ENCODE measurements around the gene COL26A1. TPM values are rescaled to one million over a fixed set of nuclear protein-coding genes. Genes with fewer than 3 reads are reported as not detected.

COL26A1 gene
- total RNA-seq, 2 donors from 2014 or later = 0.14 TPM; not detected in 1

GRCh38 chr7:101605611-101606497 lies 243.2 kb downstream of the COL26A1 start:
- ATAC-seq (ENCODE audit: insufficient number of reproducible peaks, low FRiP score, low read depth) = no peak
- DNase-seq (ENCODE audit: low spot score) = no peak
- H3K36me3 ChIP-seq = no peaks in the 10 kb centered on the region
- H3K9me3 ChIP-seq = no peaks in the 10 kb centered on the region
- no peak for TF ChIP-seq CTCF (IDR thresholded peaks at IDR 0.05)
- peaks cover 4 to 12% of the 10 kb centered on the region in 2 donors for H3K4me1 ChIP-seq (ENCODE audit: control insufficient read depth in 1 of 2, low read depth in 2 of 2)
- no peak overlapping the region for H3K4me3 ChIP-seq
- no peaks in the 10 kb centered on the region for H3K27me3 ChIP-seq (replicated peaks; ENCODE audit: insufficient read depth)
- H3K27ac ChIP-seq = no peak overlapping the region

- TF ChIP-seq CTCF (IDR thresholded peaks at IDR 0.05) = no peak
- Histone ChIP-seq H3K27ac (no peak overlapping the region), H3K4me1 (ENCODE audit: control insufficient read depth in 1 of 2, low read depth in 2 of 2) (peaks cover 4 to 12% of the 10 kb centered on the region in 2 donors), H3K36me3 (no peaks in the 10 kb centered on the region), H3K27me3 (replicated peaks; ENCODE audit: insufficient read depth) (no peaks in the 10 kb centered on the region), H3K4me3 (no peak overlapping the region), H3K9me3 (no peaks in the 10 kb centered on the region)
- no peak for DNase-seq (ENCODE audit: low spot score)
- no peak for ATAC-seq (ENCODE audit: insufficient number of reproducible peaks, low FRiP score, low read depth)
Observed at GRCh38 chr7:101606498-101606923, 243.8 kb downstream of the COL26A1 start.

Other genes with a start within 250 kb of the COL26A1 start
- gene SERPINE1, start 235.8 kb upstream of the COL26A1 start, total RNA-seq = 1,000 to 10,000 TPM in 1 of 2 donors, 100 to 1,000 TPM in 1; 542 to 1,009 TPM
- 10 to 100 TPM; 11.9 to 33.0 TPM for gene AP1S1, start 208.4 kb upstream of the COL26A1 start, total RNA-seq
- gene VGF, start 197.3 kb upstream of the COL26A1 start, total RNA-seq = not detected
- not detected for gene NAT16, start 182.6 kb upstream of the COL26A1 start, total RNA-seq
- not detected for gene MOGAT3, start 161.8 kb upstream of the COL26A1 start, total RNA-seq
- 10 to 100 TPM; 31.5 to 55.9 TPM for gene PLOD3, start 145.3 kb upstream of the COL26A1 start, total RNA-seq
- gene ZNHIT1, start 144.7 kb upstream of the COL26A1 start, total RNA-seq = 10 to 100 TPM; 43.7 to 53.2 TPM
- 10 to 100 TPM in 1 of 2 donors, 1 to 10 TPM in 1; 7.4 to 15.4 TPM for gene CLDN15, start 125.1 kb upstream of the COL26A1 start, total RNA-seq
- 100 to 1,000 TPM; 135 to 181 TPM for gene FIS1, start 117.8 kb upstream of the COL26A1 start, total RNA-seq
- 10 to 100 TPM; 14.0 to 24.4 TPM for gene IFT22, start 41.1 kb upstream of the COL26A1 start, total RNA-seq